Measurements from ENCODE around the gene FZR1. TPM values are rescaled to one million over a fixed set of nuclear protein-coding genes. Genes with fewer than 3 reads are reported as not detected.
A peak's percentile ranks its signal among the peaks of the same experiment; 100 is the strongest.

FZR1 gene
- total and polyA plus RNA-seq, 9 of the 15 experiments (the other 6 are each of a cell fraction or from before 2014, with no cell fraction given): 0.18 to 48.0 (median 22.2) TPM

- TF ChIP-seq, protein P1, sequence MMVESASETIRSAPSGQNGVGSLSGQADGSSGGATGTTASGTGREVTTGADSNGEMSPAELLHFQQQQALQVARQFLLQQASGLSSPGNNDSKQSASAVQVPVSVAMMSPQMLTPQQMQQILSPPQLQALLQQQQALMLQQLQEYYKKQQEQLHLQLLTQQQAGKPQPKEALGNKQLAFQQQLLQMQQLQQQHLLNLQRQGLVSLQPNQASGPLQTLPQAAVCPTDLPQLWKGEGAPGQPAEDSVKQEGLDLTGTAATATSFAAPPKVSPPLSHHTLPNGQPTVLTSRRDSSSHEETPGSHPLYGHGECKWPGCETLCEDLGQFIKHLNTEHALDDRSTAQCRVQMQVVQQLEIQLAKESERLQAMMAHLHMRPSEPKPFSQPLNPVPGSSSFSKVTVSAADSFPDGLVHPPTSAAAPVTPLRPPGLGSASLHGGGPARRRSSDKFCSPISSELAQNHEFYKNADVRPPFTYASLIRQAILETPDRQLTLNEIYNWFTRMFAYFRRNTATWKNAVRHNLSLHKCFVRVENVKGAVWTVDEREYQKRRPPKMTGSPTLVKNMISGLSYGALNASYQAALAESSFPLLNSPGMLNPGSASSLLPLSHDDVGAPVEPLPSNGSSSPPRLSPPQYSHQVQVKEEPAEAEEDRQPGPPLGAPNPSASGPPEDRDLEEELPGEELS (CRISPR knock-in tag; IDR thresholded peaks at IDR 0.05; ENCODE audit: borderline replicate concordance): no peak
- TF ChIP-seq, protein P2, sequence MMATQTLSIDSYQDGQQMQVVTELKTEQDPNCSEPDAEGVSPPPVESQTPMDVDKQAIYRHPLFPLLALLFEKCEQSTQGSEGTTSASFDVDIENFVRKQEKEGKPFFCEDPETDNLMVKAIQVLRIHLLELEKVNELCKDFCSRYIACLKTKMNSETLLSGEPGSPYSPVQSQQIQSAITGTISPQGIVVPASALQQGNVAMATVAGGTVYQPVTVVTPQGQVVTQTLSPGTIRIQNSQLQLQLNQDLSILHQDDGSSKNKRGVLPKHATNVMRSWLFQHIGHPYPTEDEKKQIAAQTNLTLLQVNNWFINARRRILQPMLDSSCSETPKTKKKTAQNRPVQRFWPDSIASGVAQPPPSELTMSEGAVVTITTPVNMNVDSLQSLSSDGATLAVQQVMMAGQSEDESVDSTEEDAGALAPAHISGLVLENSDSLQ (IDR thresholded peaks at IDR 0.05): no peak
- TF ChIP-seq, protein P3, sequence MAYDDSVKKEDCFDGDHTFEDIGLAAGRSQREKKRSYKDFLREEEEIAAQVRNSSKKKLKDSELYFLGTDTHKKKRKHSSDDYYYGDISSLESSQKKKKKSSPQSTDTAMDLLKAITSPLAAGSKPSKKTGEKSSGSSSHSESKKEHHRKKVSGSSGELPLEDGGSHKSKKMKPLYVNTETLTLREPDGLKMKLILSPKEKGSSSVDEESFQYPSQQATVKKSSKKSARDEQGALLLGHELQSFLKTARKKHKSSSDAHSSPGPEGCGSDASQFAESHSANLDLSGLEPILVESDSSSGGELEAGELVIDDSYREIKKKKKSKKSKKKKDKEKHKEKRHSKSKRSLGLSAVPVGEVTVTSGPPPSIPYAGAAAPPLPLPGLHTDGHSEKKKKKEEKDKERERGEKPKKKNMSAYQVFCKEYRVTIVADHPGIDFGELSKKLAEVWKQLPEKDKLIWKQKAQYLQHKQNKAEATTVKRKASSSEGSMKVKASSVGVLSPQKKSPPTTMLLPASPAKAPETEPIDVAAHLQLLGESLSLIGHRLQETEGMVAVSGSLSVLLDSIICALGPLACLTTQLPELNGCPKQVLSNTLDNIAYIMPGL (CRISPR knock-in tag; IDR thresholded peaks at IDR 0.05): 0 out of 2 replicates have a peak, but pooled peaks have one; percentile 28
- TF ChIP-seq HDAC1 (IDR thresholded peaks at IDR 0.05) (0 out of 4 replicates have a peak, but pooled peaks of 1 of the 2 experiments have one; percentile 67), CCNT2 (IDR thresholded peaks at IDR 0.05; ENCODE audit: borderline replicate concordance, extremely low read depth, insufficient read length, low read depth, low read length) (peak; percentile 23), NFE2 (IDR thresholded peaks at IDR 0.05; ENCODE audit: low read depth) (no peak), ZNF551 (CRISPR knock-in tag; IDR thresholded peaks at IDR 0.05) (no peak)
- TF ChIP-seq, protein P4, sequence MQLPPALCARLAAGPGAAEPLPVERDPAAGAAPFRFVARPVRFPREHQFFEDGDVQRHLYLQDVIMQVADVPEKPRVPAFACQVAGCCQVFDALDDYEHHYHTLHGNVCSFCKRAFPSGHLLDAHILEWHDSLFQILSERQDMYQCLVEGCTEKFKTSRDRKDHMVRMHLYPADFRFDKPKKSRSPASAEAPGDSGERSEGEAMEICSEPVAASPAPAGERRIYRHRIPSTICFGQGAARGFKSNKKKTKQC (CRISPR knock-in tag; IDR thresholded peaks at IDR 0.05): 0 out of 2 replicates have a peak, but pooled peaks have one; percentile 2
- TF ChIP-seq, protein P5, sequence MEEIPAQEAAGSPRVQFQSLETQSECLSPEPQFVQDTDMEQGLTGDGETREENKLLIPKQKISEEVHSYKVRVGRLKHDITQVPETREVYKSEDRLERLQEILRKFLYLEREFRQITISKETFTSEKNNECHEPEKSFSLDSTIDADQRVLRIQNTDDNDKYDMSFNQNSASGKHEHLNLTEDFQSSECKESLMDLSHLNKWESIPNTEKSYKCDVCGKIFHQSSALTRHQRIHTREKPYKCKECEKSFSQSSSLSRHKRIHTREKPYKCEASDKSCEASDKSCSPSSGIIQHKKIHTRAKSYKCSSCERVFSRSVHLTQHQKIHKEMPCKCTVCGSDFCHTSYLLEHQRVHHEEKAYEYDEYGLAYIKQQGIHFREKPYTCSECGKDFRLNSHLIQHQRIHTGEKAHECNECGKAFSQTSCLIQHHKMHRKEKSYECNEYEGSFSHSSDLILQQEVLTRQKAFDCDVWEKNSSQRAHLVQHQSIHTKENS (CRISPR knock-in tag; IDR thresholded peaks at IDR 0.05): no peak
Measured at GRCh38 chr19:3573162-3573857, 67.2 kb downstream of the FZR1 start (continued).
